Adipose tissue (tissue), 3 donors: ENCODE measurements around the gene ARMC9. TPM values are rescaled to one million over a fixed set of nuclear protein-coding genes. Genes with fewer than 3 reads are reported as not detected.
"Not testable (repeated sequence)": the region's sequence is repeated elsewhere in the genome, so short reads cannot be mapped to it uniquely, and the experiment has no call there.

ENCODE experiments used
- H3K27ac ChIP-seq: one replicate; pipeline ENCODE4 v1.5.1; 2013; ENCODE audit warnings: low read depth, low read length
- WGBS, 3 donors: extraction: QIAGEN DNeasy Blood & Tissue Kit; methylation state at CpG; one replicate each; pipeline ENCODE4 v1.1.7; 2013; 5-methylcytosine and 5-hydroxymethylcytosine counted together
- polyA plus RNA-seq, 3 donors: library from polyadenylated mRNA; stranded (reverse); fragments of 200-250 nt; gene quantifications; one replicate each; pipeline ENCODE4 v1.2.3, GENCODE V29; 2013
- donor health status: healthy with polysubstance abuse.
- donor health status: Bipolar disorder and iron deficiency.
- donor health status: healthy.

The ARMC9 gene
- polyA plus RNA-seq, 3 donors: 1.5 to 8.7 (median 4.0) TPM

DNA sequence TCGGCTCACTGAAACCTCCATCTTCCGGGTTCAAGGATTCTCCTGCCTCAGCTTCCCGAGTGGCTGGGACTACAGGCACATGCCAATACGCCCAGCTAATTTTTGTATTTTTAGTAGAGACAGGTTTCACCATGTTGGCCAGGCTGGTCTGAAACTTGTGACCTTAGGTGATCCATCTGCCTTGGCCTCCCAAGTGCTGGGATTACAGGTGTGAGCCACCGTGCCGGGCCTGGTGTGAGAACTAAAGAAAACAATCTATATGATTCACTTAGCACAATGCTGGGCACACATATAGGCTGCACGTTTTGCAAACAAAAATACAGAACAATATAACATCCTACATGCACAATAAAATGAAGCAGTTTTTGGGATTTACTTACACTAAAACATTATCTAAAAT, 1.2 kb upstream of the ARMC9 start:
- not testable (repeated sequence) for H3K27ac ChIP-seq
- WGBS, 3 donors: 85 to 91% (median 90%) methylated on average over 7 of the region's 7 CpGs

DNA sequence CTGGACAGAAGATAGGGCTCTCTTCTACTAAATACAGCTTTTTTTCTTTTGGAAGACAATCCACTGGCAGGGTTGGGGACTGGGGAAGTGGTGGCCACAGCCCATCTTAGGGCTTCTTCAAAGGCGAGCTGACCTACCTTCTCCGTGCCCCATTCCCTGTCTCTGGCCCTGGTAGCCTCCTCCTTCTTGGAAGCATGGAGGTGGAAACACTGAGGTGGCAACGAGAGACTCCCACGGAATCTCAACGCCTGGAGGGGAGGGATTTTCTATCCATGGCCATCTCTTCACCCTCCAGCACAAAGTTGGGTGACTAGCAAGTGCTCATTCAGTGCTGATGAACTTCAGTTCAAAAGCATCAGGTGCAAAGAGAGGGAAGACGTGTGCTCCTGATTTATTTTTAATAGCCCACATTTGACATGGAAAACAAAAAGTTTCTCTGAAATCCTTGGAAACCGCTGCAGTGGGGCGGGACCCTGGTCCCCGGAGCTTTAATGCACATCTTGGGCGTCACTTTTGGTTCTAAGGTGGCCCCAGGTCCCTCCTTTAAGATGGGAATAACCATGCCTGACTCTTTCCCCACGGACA, 633 bp upstream of the ARMC9 start:
- H3K27ac ChIP-seq: no peak overlapping the region

DNA sequence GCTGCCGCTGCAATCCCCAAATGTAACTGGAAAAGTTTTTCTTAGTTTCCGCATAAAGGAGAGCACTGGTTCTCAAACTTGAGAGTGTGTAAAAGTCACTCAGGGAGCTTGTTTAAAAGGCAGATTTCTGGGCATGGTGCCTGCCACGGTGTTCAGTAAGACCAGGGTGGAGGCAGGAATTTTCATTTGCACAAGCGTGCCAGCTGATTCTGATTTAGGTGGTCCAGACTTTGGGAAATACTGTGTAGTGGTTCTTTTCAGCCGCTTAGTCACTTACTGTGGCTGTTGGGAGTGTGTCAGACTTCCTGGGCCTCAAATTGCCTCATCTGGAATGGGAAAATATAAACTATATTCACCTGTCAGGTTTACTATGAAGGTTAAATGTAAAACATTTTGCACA, 788 bp downstream of the ARMC9 start:
- no peak overlapping the region for H3K27ac ChIP-seq
- WGBS, 3 donors: 32 to 41% (median 37%) methylated on average over 5 of the region's 5 CpGs

More for the DNA sequence above, 633 bp upstream of the ARMC9 start:
- WGBS, 3 donors: 19 to 29% (median 28%) methylated on average over 11 of the region's 11 CpGs

- WGBS, 3 donors: 75 to 96% (median 78%) methylated on average over 3 of the region's 3 CpGs
- H3K27ac ChIP-seq: no peak overlapping the region
These were observed 2.5 kb downstream of the ARMC9 start for GRCh38 chr2:231200805-231201474.

DNA sequence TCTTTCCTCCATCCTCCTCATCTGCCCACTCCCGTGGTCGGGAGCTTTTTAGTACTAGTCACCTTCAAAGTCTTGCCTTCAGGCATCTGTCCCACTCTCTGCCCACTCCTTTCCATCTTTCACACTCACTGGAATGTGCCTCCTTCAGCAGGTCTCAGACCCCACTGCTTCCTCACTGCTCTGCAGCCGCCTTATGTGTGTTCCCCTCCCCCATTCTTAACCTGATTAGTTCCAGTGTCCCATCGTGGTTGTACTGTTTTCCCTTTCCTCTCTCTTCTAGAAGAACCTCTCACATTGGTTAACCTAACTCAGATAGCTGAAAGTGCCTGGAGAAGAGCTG, 3.0 kb downstream of the ARMC9 start:
- 78 to 86% (median 79%) methylated on average over 4 of the region's 4 CpGs for WGBS, 3 donors
- H3K27ac ChIP-seq: no peak overlapping the region

DNA sequence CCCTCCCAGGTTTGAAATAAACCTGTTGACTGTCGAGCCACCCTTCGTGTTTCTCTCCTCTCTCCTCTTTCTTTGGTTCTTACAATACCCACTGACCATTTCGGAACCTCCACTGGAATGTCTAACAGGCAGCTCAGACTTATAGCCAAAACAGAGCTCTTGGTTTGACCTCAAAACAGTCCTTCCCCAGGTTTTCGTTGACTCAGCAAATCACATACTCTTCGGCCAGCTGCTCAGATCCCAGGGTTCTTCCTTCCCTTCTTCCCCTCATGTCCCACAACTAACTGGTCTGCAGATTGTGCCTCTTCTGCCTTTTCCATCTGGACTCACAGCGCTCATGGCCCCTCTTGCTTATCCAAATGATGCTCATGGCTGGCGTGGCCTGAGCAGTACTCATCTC, 4.7 kb downstream of the ARMC9 start:
- no peak overlapping the region for H3K27ac ChIP-seq
- WGBS, 3 donors: 92 to 95% (median 93%) methylated on average over 7 of the region's 7 CpGs

GRCh38 chr2:231204146-231204545, 5.7 kb downstream of the ARMC9 start:
- WGBS, 3 donors: 92 to 100% (median 97%) methylated on average over 3 of the region's 3 CpGs
- no peak overlapping the region for H3K27ac ChIP-seq

- H3K27ac ChIP-seq: no peak overlapping the region
- WGBS, 3 donors: 84 to 92% (median 89%) methylated on average over 5 of the region's 5 CpGs
These were observed 6.2 kb downstream of the ARMC9 start for GRCh38 chr2:231204581-231204980.

DNA sequence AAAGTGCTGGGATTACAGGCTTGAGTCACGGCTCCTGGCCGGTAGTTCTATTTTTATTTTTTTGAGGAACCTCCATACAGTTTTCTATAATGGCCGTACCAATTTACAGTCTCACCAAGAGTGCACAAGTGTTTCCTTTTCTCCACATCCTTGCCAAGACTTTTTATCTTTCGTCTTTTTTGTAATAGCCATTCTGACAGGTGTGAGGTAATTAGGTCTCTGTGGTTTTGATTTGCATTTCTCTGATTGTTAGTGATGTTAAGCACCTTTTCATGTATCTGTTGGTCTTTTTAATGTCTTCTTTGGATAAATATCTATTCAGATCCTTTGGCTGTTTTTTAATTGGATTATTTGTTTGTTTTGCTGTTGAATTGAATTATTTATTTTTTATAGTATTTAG, 9.3 kb downstream of the ARMC9 start:
- 77 to 91% (median 81%) methylated on average over 4 of the region's 4 CpGs for WGBS, 3 donors
- H3K27ac ChIP-seq: no peak overlapping the region

- 71 to 86% (median 78%) methylated on average over 3 of the region's 3 CpGs for WGBS, 3 donors
- H3K27ac ChIP-seq: no peak overlapping the region
These were observed 12.4 kb downstream of the ARMC9 start for GRCh38 chr2:231210782-231211181.

DNA sequence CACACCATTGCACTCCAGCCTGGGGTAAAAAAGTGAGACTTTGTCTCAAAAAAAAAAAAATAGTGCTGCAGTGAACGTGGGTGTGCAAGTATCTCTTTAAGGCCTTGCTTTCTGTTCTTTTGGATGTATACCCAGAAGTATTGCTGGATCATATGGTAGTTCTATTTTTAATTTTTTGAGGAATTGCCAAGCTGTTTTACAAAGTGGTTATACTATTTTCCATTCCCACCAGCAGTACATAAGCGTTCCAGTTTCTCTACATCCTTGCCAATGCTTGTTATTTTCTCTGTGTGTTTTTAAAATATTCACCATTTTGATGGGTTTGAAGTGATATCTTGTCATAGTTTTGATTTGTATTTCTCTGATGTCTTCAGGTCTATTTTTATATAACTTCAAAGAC, 13.1 kb downstream of the ARMC9 start:
- WGBS, 3 donors: 55 to 74% (median 70%) methylated on average over 2 of the region's 2 CpGs
- H3K27ac ChIP-seq: no peak overlapping the region

- no peak overlapping the region for H3K27ac ChIP-seq
- WGBS, 3 donors: 89 to 92% (median 89%) methylated on average over 6 of the region's 6 CpGs
These were observed 14.0 kb downstream of the ARMC9 start for GRCh38 chr2:231212329-231212845.

GRCh38 chr2:231213931-231214642, 15.7 kb downstream of the ARMC9 start:
- no peak overlapping the region for H3K27ac ChIP-seq
- WGBS, 3 donors: 88 to 91% (median 89%) methylated on average over 6 of the region's 6 CpGs

DNA sequence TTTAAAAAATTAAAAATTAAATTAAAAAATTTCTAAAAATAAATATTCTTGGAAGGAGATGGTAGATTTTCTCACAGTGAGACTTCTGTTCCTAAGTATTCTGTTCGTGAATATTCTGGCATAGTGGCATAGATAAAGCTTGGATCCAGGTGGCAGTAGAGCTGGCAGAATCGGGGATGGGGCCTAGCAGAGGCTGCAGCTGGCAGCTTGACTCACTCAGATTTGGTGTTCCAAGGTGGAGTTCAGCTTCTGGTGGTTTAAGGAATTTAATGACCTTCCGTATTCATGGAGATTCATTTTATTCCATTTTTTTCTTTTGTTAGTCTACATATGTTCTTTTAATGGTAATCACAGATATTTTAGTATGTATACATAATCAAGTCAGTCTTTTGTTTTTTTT, 19.9 kb downstream of the ARMC9 start:
- no peak overlapping the region for H3K27ac ChIP-seq
- 88 to 96% (median 91%) methylated on average over 3 of the region's 3 CpGs for WGBS, 3 donors

GRCh38 chr2:231219289-231219688, 20.9 kb downstream of the ARMC9 start:
- H3K27ac ChIP-seq: no peak overlapping the region
- 67 to 92% (median 68%) methylated on average over 3 of the region's 3 CpGs for WGBS, 3 donors

DNA sequence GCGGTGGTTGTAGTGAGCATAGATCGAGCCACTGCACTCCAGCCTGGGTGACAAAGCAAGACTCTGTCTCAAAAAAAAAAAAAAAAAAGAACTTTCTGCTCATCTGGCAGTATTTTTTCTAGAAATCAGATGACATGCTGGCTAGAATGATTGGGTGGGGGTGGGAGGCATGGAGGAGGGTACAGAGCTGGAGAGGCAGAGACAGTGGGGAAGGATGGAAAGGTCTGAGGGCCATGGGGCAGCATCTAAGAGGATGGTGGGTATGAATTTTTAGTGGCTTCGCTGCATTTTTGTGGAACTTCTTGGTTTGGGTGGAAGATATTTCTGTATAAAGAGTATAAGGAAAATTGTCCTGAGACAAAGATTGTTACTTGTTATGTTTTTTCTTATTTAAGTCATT, 23.3 kb downstream of the ARMC9 start:
- whole genome bisulfite sequencing, 3 donors: 89 to 95% (median 94%) methylated on average over 3 of the region's 3 CpGs
- no peak overlapping the region for H3K27ac ChIP-seq

GRCh38 chr2:231222318-231223000, 24.0 kb downstream of the ARMC9 start:
- H3K27ac ChIP-seq: no peak overlapping the region
- 81 to 87% (median 81%) methylated on average over 7 of the region's 7 CpGs for WGBS, 3 donors

DNA sequence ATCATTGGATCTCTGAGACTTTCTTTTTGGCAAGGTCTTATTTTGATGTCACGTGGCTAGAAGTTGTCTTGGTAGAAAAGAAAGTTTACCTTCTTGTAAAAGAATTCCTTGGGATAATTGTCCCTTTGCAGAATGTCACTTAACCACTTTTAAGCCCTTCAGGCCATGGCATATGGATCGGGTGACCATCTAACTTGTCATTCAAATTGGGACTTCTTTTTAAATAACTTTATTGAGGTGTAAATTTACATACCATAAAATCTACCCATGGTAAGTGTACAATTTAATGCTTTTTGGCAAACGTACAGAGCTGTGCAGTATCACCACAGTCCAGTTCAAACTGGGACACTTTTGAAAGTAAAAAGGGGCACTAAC, 24.6 kb downstream of the ARMC9 start:
- 79 to 86% (median 85%) methylated on average over 3 of the region's 3 CpGs for WGBS, 3 donors
- no peak overlapping the region for H3K27ac ChIP-seq

- 70 to 76% (median 73%) methylated on average over 6 of the region's 6 CpGs for WGBS, 3 donors
- no peak overlapping the region for H3K27ac ChIP-seq
These were observed 25.1 kb downstream of the ARMC9 start for GRCh38 chr2:231223458-231223976.
